H7 (cell line): Measurements from ENCODE around the gene ATXN7L1. TPM values are rescaled to one million over a fixed set of nuclear protein-coding genes. Genes with fewer than 3 reads are reported as not detected.
"Not testable (repeated sequence)": the region's sequence is repeated elsewhere in the genome, so short reads cannot be mapped to it uniquely, and the experiment has no call there.

Experiments
- DNase-seq: peaks from one replicate; pipeline ENCODE4 v3.0.0; 2012
- H3K27me3 ChIP-seq: 2 replicates; pipeline ENCODE4 v1.6.0; 2011; ENCODE audit warnings: mild to moderate bottlenecking, low read length; ENCODE audit not compliant: control insufficient read depth, insufficient read depth
- H3K36me3 ChIP-seq: replicated peaks from 2 replicates; pipeline ENCODE4 v1.5.1; 2011; ENCODE audit warnings: low read length; ENCODE audit not compliant: control insufficient read depth, insufficient read depth
- H3K4me3 ChIP-seq: 2 replicates; pipeline ENCODE4 v1.5.1; 2011; ENCODE audit warnings: low read depth, mild to moderate bottlenecking, control low read depth, low read length, moderate library complexity; ENCODE audit not compliant: insufficient read depth
- total RNA-seq: library from RNA; depleted of rRNA; stranded (reverse); fragments of >200 nt; shearing (Covaris generic); gene quantifications from 2 replicates; pipeline ENCODE4 v1.2.3, GENCODE V29; 2014

Gene ATXN7L1
- total RNA-seq, 1 experiment from 2014 or later: 10.8 TPM

DNA sequence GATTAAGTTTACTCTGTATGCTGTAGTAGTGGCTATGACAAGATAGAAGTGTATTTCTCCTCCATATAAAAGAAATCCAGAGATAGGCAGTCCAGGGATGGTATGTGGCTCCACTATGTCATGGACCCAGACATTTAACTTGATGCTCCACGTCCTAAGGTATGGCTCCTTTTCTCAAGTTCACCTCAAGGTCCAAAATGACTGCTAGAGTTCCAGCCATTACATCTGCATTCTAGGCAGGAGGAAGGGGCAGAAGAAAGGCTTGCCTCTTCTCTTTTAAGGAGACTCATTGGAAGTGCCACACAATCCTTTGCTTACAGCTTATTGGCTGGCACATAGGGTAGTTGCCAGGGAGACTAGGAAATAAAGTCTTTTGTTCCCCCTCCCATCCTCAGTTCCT is 27.7 kb upstream of the ATXN7L1 start:
- DNase-seq: no peak
- H3K4me3 ChIP-seq: no peak overlapping the region
- no peaks in the 10 kb centered on the region for H3K36me3 ChIP-seq
- H3K27me3 ChIP-seq: no peaks in the 10 kb centered on the region

- DNase-seq: no peak
- no peaks in the 10 kb centered on the region for H3K36me3 ChIP-seq
- no peak overlapping the region for H3K4me3 ChIP-seq
- no peaks in the 10 kb centered on the region for H3K27me3 ChIP-seq
These were observed 26.0 kb upstream of the ATXN7L1 start for GRCh38 chr7:105902325-105902911.

DNA sequence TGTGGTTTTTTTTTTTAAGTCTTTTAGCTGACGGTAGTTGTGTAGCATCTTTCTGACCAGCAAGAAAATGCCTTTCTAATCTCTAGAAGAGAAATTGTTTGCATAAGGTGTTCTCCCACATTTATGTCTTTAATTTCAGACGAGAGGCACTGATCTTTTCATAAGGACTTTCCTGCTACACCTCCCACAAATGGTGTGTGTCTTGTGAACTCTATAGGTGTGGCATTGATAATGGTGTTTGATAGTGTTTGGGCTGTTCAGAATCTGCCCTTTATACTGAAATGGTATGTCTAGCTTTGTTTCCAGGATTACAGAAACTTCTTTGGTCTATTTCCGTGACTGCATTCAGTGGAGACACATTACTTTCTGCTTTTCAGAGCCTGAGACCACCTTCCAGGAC is 21.6 kb upstream of the ATXN7L1 start:
- no peak for DNase-seq
- H3K4me3 ChIP-seq: no peak overlapping the region
- H3K27me3 ChIP-seq: no peaks in the 10 kb centered on the region
- no peaks in the 10 kb centered on the region for H3K36me3 ChIP-seq

DNA sequence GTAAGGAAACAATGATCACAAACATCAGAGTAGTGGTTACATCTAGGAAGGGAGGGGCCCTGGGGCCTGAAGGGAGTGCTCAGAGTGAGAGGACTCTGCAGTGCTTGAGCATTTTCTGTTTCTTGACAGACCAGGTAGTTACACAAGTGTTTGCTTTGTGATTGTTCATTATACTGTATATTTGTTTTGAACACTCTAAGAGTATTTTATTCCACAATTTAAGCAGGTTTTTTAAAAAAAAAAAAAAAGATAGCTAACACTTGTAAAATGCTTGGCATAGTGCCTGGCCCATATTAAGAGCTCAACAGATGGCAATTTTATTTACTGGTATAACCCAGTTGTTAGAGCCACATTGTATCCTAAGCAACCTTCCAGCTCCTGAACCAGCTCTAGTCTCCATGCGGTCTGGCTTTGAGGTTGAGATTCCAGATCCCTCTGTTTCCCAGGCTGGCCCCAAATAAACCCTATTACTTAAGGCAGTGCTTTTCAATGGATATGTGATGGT is 20.1 kb upstream of the ATXN7L1 start:
- no peaks in the 10 kb centered on the region for H3K36me3 ChIP-seq
- DNase-seq: no peak
- H3K27me3 ChIP-seq: no peaks in the 10 kb centered on the region
- H3K4me3 ChIP-seq: no peak overlapping the region

DNA sequence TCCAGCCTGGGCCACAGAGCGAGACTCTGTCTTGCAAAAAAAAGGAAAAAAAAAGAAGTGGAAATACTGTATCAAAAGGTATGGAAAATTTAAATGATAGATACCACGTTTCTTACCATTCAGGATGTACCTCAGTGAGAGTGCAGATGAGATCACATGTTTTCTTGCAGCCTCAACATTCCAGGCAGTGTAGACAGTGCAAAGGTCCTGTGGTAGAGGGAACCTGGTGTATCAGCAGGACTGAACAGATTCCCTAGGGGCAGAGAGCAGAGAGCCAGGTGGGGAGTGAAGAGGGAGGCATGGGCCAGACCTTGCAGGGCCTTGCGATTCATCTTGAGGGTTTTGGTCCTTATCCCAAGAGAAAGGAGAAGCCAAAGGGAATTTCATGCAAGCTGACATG is 17.7 kb upstream of the ATXN7L1 start:
- DNase-seq: no peak

GRCh38 chr7:105892387-105892786 is 16.0 kb upstream of the ATXN7L1 start:
- H3K36me3 ChIP-seq: no peaks in the 10 kb centered on the region; the same call in 1 of the 2 replicates
- no peak for DNase-seq
- H3K27me3 ChIP-seq: no peaks in the 10 kb centered on the region
- H3K4me3 ChIP-seq: no peak overlapping the region

More for the DNA sequence above, 17.7 kb upstream of the ATXN7L1 start:
- Histone ChIP-seq H3K36me3 (no peaks in the 10 kb centered on the region; the same call in 1 of the 2 replicates), H3K27me3 (no peaks in the 10 kb centered on the region), H3K4me3 (no peak overlapping the region)

GRCh38 chr7:105890290-105890997 is 14.0 kb upstream of the ATXN7L1 start:
- Histone ChIP-seq H3K4me3 (no peak overlapping the region), H3K36me3 (no peaks in the 10 kb centered on the region; the same call in 1 of the 2 replicates), H3K27me3 (no peaks in the 10 kb centered on the region)
- no peak for DNase-seq

DNA sequence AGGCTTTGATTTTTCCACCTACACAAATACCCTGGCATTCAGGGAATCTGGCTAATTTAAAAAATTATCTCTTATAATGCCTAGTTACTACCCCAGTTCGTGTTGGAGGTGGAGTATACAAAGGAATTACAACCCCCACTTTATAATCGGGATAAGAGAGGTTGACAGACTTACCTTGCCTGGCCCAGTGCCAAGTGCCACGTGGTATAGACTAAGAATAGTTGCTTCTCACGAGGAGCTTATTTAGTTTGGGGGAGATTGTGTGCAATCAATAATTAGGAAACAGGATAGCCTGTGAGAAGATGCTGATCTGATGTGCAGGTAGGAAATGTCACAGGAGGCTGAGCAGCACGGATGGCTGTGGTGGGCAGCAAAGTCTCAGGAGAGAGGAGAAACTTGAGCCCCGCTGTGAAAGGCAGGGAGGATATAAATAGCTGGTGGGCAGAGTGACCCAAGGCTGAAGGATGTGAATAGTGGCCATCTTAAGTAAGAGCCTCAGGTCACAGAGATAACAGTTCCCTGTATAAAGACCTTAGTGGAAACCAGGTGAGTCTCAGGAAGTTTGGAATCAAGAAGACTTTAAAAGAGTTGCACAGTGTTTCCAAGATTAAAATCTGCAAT is 11.3 kb upstream of the ATXN7L1 start:
- no peaks in the 10 kb centered on the region; the same call in 1 of the 2 replicates for H3K36me3 ChIP-seq
- no peak overlapping the region for H3K4me3 ChIP-seq
- H3K27me3 ChIP-seq: no peaks in the 10 kb centered on the region
- DNase-seq: no peak

GRCh38 chr7:105886776-105887175 is 10.4 kb upstream of the ATXN7L1 start:
- H3K4me3 ChIP-seq: no peak overlapping the region
- no peaks in the 10 kb centered on the region; the same call in 1 of the 2 replicates for H3K36me3 ChIP-seq
- H3K27me3 ChIP-seq: no peaks in the 10 kb centered on the region
- DNase-seq: no peak

DNA sequence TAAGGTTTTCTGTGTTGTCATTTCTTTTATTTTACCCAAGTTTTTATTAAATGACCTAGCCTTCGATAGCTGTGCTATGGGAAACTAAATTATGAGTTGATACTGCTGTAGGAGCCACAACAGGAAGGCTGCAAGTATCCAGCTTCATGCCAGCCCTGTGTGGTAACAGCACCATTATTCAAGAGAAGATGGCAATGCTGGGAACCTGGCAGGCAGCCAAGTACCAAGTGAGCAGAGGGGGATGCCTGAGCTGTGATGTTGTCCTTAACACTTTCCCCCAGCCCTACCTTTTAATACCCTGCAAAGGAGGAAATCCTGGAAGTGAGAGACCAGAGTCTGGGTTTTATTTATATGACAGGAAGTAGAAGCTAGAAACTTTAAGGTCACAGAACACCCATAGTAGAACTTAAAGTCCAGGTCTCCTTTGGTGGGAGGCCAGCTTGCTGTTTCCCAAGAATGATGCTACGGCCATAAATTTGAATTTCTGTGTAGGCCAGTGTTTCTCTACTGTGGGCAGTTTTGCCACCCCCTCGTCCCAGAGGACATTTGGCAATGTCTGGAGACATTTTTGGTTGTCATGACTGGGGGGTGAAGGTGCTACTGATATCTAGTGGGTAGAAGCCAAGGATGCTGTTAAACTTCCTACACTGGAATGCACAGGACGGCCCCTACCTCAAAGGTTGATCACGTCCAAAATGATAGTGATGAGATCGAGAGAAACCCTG is 9.2 kb upstream of the ATXN7L1 start:
- H3K36me3 ChIP-seq: no peaks in the 10 kb centered on the region
- H3K4me3 ChIP-seq: no peak overlapping the region
- no peak for DNase-seq
- H3K27me3 ChIP-seq: no peaks in the 10 kb centered on the region

DNA sequence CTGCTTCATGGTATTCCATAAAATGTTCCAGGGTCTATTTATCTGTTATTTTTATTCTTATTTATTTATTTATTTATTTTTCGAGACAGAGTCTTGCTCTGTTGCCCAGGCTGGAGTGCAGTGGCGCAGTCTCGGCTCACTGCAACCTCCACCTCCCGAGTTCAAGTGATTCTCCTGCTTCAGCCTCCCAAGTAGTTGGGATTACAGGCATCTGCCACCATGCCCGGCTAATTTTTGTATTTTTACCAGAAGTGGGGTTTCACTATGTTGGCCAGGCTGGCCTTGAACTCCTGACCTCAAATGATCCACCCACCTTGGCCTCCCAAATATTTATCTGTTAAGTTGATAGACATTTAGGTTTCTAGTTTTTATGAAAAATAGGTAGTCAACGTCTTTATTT is 6.8 kb upstream of the ATXN7L1 start:
- H3K36me3 ChIP-seq, H3K27me3 ChIP-seq, DNase-seq, H3K4me3 ChIP-seq: not testable (repeated sequence)

GRCh38 chr7:105881439-105881838 is 5.0 kb upstream of the ATXN7L1 start:
- no peak for DNase-seq

GRCh38 chr7:105880571-105881330 is 4.4 kb upstream of the ATXN7L1 start:
- Histone ChIP-seq H3K4me3 (no peak overlapping the region), H3K27me3 (peaks cover 4% of the 10 kb centered on the region; the same call in 1 of the 2 replicates), H3K36me3 (no peaks in the 10 kb centered on the region)
- DNase-seq: no peak

More at GRCh38 chr7:105881439-105881838, 5.0 kb upstream of the ATXN7L1 start:
- no peaks in the 10 kb centered on the region for H3K36me3 ChIP-seq
- H3K4me3 ChIP-seq: no peak overlapping the region
- peaks cover 4% of the 10 kb centered on the region; the same call in 1 of the 2 replicates for H3K27me3 ChIP-seq

- Histone ChIP-seq H3K27me3 (peaks cover 4% of the 10 kb centered on the region; the same call in 1 of the 2 replicates), H3K4me3 (no peak overlapping the region), H3K36me3 (no peaks in the 10 kb centered on the region; the same call in 1 of the 2 replicates)
- no peak for DNase-seq
These were observed 3.4 kb upstream of the ATXN7L1 start for GRCh38 chr7:105879782-105880181.
